HG03460 (cell line): Measurements from ENCODE around the gene NDUFB8.
"Not testable (repeated sequence)": the region's sequence is repeated elsewhere in the genome, so short reads cannot be mapped to it uniquely, and the experiment has no call there.

ENCODE experiments used
- ATAC-seq: cut with Tn5 transposase; IDR thresholded peaks from one replicate; pipeline ENCODE4 v1.9.1; 2021; ENCODE audit not compliant: unreplicated experiment

Gene NDUFB8

GRCh38 chr10:100529475-100530298 lies at the start of gene NDUFB8:
Gene NDUFB8 (minus strand): TSS chr10:100529871. CDS start chr10:100529851, 20 bp downstream.
- ATAC-seq = peak; percentile 69

- ATAC-seq = no peak
Observed at GRCh38 chr10:100576282-100576635, 46.6 kb upstream of the NDUFB8 start.

- no peak for ATAC-seq
Observed at GRCh38 chr10:100575585-100576281, 46.1 kb upstream of the NDUFB8 start.

- not testable (repeated sequence) for ATAC-seq
Observed at GRCh38 chr10:100575146-100575545, 45.5 kb upstream of the NDUFB8 start.

- ATAC-seq = no peak
Observed at GRCh38 chr10:100571084-100571856, 41.6 kb upstream of the NDUFB8 start.

GRCh38 chr10:100570506-100570905 lies 40.8 kb upstream of the NDUFB8 start:
- ATAC-seq = no peak

- no peak for ATAC-seq
Observed at GRCh38 chr10:100569687-100570481, 40.2 kb upstream of the NDUFB8 start.

- no peak for ATAC-seq
Observed at GRCh38 chr10:100568912-100569311, 39.2 kb upstream of the NDUFB8 start.

GRCh38 chr10:100567826-100568225 lies 38.2 kb upstream of the NDUFB8 start:
- no peak for ATAC-seq

GRCh38 chr10:100567249-100567648 lies 37.6 kb upstream of the NDUFB8 start:
- no peak for ATAC-seq

GRCh38 chr10:100566561-100566960 lies 36.9 kb upstream of the NDUFB8 start:
- no peak for ATAC-seq

- ATAC-seq = no peak
Observed at GRCh38 chr10:100565206-100565985, 35.7 kb upstream of the NDUFB8 start.

GRCh38 chr10:100562008-100562672 lies 32.5 kb upstream of the NDUFB8 start:
- ATAC-seq = peak; percentile 61

- no peak for ATAC-seq
Observed at GRCh38 chr10:100561005-100561404, 31.3 kb upstream of the NDUFB8 start.

GRCh38 chr10:100560248-100560647 lies 30.6 kb upstream of the NDUFB8 start:
- no peak for ATAC-seq

- ATAC-seq = no peak
Observed at GRCh38 chr10:100554902-100555301, 25.2 kb upstream of the NDUFB8 start.

GRCh38 chr10:100553929-100554328 lies 24.3 kb upstream of the NDUFB8 start:
- ATAC-seq = no peak

GRCh38 chr10:100551738-100552137 lies 22.1 kb upstream of the NDUFB8 start:
- ATAC-seq = no peak

GRCh38 chr10:100551196-100551595 lies 21.5 kb upstream of the NDUFB8 start:
- no peak for ATAC-seq
